Endothelial cell of umbilical vein (primary cell): ENCODE data around the gene ZBTB7A. TPM values are rescaled to one million over a fixed set of nuclear protein-coding genes. Genes with fewer than 3 reads are reported as not detected.
"Not testable (repeated sequence)": the region's sequence is repeated elsewhere in the genome, so short reads cannot be mapped to it uniquely, and the experiment has no call there.

Experiments used
- BruUV-seq: library from RNA; stranded (reverse); fragments of 400-500 nt; replicated peaks from 2 replicates; lab custom pipeline; 2021; lab: Mats Ljungman, UMichigan
- CTCF ChIA-PET: fragments of 300-600, 350-600 bp; sonication (Branson Sonifier 250); formaldehyde crosslinking; loops from one replicate; lab custom pipeline; 2021; ENCODE audit warnings: antibody characterized with exemption, inconsistent platforms; lab: Charles Lee
- POLR2A ChIA-PET: fragments of 300-600, 350-600 bp; sonication (Branson Sonifier 250); formaldehyde crosslinking; loops from one replicate; lab custom pipeline; 2021; ENCODE audit warnings: antibody characterized with exemption, inconsistent platforms; lab: Charles Lee
- DNase-seq: peaks from one replicate; pipeline ENCODE4 v3.0.0-alpha.2; 2011; ENCODE audit warnings: low read depth, low spot score
- FAIRE-seq: peaks from 2 replicates; lab custom pipeline; 2011; peaks lifted over from hg19 to GRCh38; lab: Jason Lieb, UNC
- H2AFZ ChIP-seq: 2 replicates; pipeline ENCODE4 v1.6.0; 2012; ENCODE audit warnings: low read depth, low read length, control low read depth, inconsistent platforms
- H3K27ac ChIP-seq: 2 replicates; pipeline ENCODE4 v1.5.1; 2011; ENCODE audit warnings: low read depth, mild to moderate bottlenecking, control low read depth, low read length, moderate library complexity; ENCODE audit not compliant: insufficient read depth
- H3K27me3 ChIP-seq, 2 experiments: 2 replicates each; pipeline versions ENCODE4 v1.6.0 to v1.6.1; 2011; ENCODE audit warnings: low read length in 2 of 2, mixed read lengths in 1 of 2; ENCODE audit not compliant: control insufficient read depth in 2 of 2, insufficient read depth in 2 of 2
- H3K36me3 ChIP-seq, 2 experiments: 2 replicates in 1 of 2; 3 replicates in 1 of 2; pipeline ENCODE4 v1.5.1; 2011; ENCODE audit warnings: low read length in 2 of 2, mild to moderate bottlenecking in 1 of 2, moderate library complexity in 1 of 2; ENCODE audit not compliant: control insufficient read depth in 2 of 2, insufficient read depth in 2 of 2; ENCODE audit errors: extremely low read depth in 1 of 2
- H3K4me1 ChIP-seq: 3 replicates; pipeline ENCODE4 v1.5.1; 2011; ENCODE audit warnings: mild to moderate bottlenecking, low read length; ENCODE audit not compliant: control insufficient read depth, insufficient read depth; ENCODE audit errors: extremely low read depth
- H3K4me2 ChIP-seq: 2 replicates; pipeline ENCODE4 v1.6.1; 2011; ENCODE audit warnings: low read length, control low read depth, mixed read lengths; ENCODE audit not compliant: insufficient read depth
- H3K4me3 ChIP-seq, 3 experiments: fragments of 200-600 bp in 1 of 3; sonication (generic), shearing (Covaris generic) in 1 of 3; replicated peaks in 1 of 3; 2 replicates each; pipeline ENCODE4 v1.5.1; 2011 to 2016; ENCODE audit warnings: control low read depth in 3 of 3, low read length in 3 of 3, mild to moderate bottlenecking in 2 of 3, inconsistent platforms in 1 of 3, low read depth in 1 of 3, moderate library complexity in 1 of 3; ENCODE audit not compliant: insufficient read depth in 1 of 3
- H3K79me2 ChIP-seq: 2 replicates; pipeline ENCODE4 v1.6.0; 2012; ENCODE audit warnings: low read length, inconsistent platforms; ENCODE audit not compliant: control insufficient read depth, insufficient read depth
- H3K9ac ChIP-seq: replicated peaks from 2 replicates; pipeline ENCODE3; 2011; ENCODE audit warnings: low read length, control low read depth; ENCODE audit not compliant: insufficient read depth; ENCODE audit errors: extremely low read depth
- H3K9me1 ChIP-seq: replicated peaks from 3 replicates; pipeline ENCODE4 v1.6.0; 2011; ENCODE audit warnings: mild to moderate bottlenecking, low read length; ENCODE audit not compliant: control insufficient read depth, insufficient read depth; ENCODE audit errors: extremely low read depth
- H3K9me3 ChIP-seq: replicated peaks from 2 replicates; pipeline ENCODE4 v1.5.1; 2012; ENCODE audit warnings: low read length, inconsistent platforms; ENCODE audit not compliant: control insufficient read depth, insufficient read depth
- H4K20me1 ChIP-seq: replicated peaks from 2 replicates; pipeline ENCODE3; 2011; ENCODE audit warnings: mild to moderate bottlenecking, low read length; ENCODE audit not compliant: control insufficient read depth, insufficient read depth; ENCODE audit errors: extremely low read depth
- FOS ChIP-seq: IDR thresholded peaks from 2 replicates; pipeline ENCODE4 v1.6.1; 2011; ENCODE audit warnings: mild to moderate bottlenecking, low read length, moderate library complexity, borderline replicate concordance; ENCODE audit not compliant: insufficient read depth
- MYC ChIP-seq: IDR thresholded peaks from one replicate; pipeline ENCODE4 v1.6.1; 2011; ENCODE audit warnings: mild to moderate bottlenecking, low read depth, low read length
- POLR2A ChIP-seq: IDR thresholded peaks from 2 replicates; pipeline ENCODE4 v1.6.1; 2012; ENCODE audit warnings: low read depth, mild to moderate bottlenecking, control low read depth, low read length
- POLR2AphosphoS5 ChIP-seq: IDR thresholded peaks from 2 replicates; pipeline ENCODE4 v1.6.1; 2012; ENCODE audit warnings: low read depth, mild to moderate bottlenecking, control low read depth, low read length, moderate library complexity; ENCODE audit not compliant: insufficient read depth
- dilution Hi-C: fragments of 300-500 bp; cut with MboI; formaldehyde crosslinking; loops from one replicate; pipeline ENCODE4 v1.15.0; 2019; ENCODE audit warnings: low sequenced_read_pairs; ENCODE audit not compliant: extremely low pct_ligation_motif_present
- intact Hi-C: fragments of 100-400 bp; cut with micrococcal nuclease; formaldehyde crosslinking; loops from one replicate; pipeline ENCODE4 v1.10.0; 2022
- polyA plus RNA-seq, 4 experiments: library from polyadenylated mRNA; depleted of rRNA in 3 of 4; stranded (reverse) in 3 of 4; unstranded in 1 of 4; fragments of >200 nt; gene quantifications; 2 replicates each; pipeline versions ENCODE4 v1.2.1 to v1.2.3, GENCODE V29; 2011 to 2012; ENCODE audit warnings: missing spikeins in 1 of 4
- total RNA-seq: library from RNA; stranded (reverse); gene quantifications from 2 replicates; pipeline ENCODE4 v1.2.3, GENCODE V29; 2021
- TF ChIP-seq, protein P1 (sequence below): IDR thresholded peaks from 2 replicates; pipeline ENCODE4 v1.6.1; 2011; ENCODE audit not compliant: insufficient read depth, insufficient read length
- TF ChIP-seq, protein P2 (sequence below), 2 donors: IDR thresholded peaks; 1 replicate in 1 of 2; 2 replicates in 1 of 2; pipeline ENCODE4 v1.5.1; 2011; ENCODE audit warnings: low read length in 2 of 2, mild to moderate bottlenecking in 2 of 2, moderate library complexity in 2 of 2, control low read depth in 1 of 2, inconsistent platforms in 1 of 2, low read depth in 1 of 2; ENCODE audit not compliant: insufficient read depth in 1 of 2; ENCODE audit errors: extremely low read depth in 1 of 2

Gene ZBTB7A
- total and polyA plus RNA-seq, 2 donors (not counting 3 experiments of a cell fraction or from before 2014, with no cell fraction given): 8.2 to 29.0 TPM

DNA sequence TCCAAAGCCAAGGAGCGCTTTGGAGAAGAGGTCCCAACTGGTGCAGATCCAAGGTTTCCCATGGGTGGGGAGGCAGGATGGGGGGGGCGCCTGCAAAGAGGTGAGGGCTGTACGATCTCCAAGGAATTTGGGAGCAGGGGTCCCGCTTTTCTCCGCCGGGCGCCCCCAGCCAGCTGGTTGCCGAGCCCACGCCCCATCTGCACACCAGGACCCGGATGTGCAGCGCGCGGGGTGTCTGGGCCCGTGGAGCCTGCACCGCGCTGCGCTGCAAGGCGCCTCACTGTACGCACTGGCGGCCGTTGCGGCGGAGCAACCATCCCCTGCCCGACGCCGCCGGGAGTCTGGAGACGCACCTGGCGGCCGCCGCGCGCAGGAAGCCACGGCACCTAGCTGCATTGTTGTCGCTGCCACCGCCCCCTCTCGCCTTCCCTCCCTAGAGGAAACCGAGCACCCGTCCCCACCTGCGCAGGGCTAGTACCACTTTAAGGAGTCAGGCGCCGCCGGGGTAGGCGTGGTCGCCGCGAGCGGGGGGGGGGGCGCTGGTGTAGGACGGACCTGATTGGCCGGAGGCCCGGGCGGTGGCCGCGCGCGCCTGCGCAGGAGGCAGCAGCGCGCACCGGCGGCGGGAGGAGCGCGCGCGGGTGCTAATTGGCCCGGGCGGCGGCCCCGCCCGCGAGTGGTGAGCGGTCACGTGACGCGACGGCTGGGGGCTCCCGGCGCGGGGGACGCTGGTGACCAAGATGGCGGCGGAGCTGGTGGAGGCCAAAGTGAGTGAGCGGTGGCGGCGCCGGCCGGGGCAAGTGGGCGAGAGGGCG is 59.5 kb downstream of the ZBTB7A start, which contains the start of gene PIAS4:
Gene PIAS4 (plus strand): TSS at position 716 of the 815 bp plus-strand sequence. CDS start 25 bp downstream, at position 741.
- ChIA-PET POLR2A (no interaction called here), CTCF (interaction anchor here (0.9 to 2.0 kb wide), 5 partner anchors 12 to 185 kb away, joined by 3 to 15 read pairs (median 3); partner anchors contain the start of gene EEF2)
- H3K9ac ChIP-seq: peak within 1 kb of the TSS; percentile 74
- H3K9me1 ChIP-seq: no peaks in the 10 kb centered on the region
- H2AFZ ChIP-seq: peak within 1 kb of the TSS; percentile 88
- peak; percentile 95 for DNase-seq
- H3K9me3 ChIP-seq: no peaks in the 10 kb centered on the region
- intact Hi-C loops (loop anchor here (1.0 to 5.0 kb wide), 3 partner anchors 22 to 55 kb away; partner anchors contain the start of gene EEF2), dilution Hi-C loops (no loop called here)
- peak within 1 kb of the TSS; percentile 99 for H3K4me2 ChIP-seq
- peak within 1 kb of the TSS; percentile 40 for H3K27ac ChIP-seq
- H3K4me3 ChIP-seq: peak within 1 kb of the TSS; percentile 75 to 97 (median 94)
- H4K20me1 ChIP-seq: no peaks in the 10 kb centered on the region
- peaks cover 13% of the 10 kb centered on the region for H3K4me1 ChIP-seq
- H3K27me3 ChIP-seq: no peaks in the 10 kb centered on the region
- no TSS peak for BruUV-seq
- FAIRE-seq: peak; percentile 91
- H3K79me2 ChIP-seq: peaks cover 38% of the 10 kb centered on the region
- TF ChIP-seq MYC (no peak), POLR2AphosphoS5 (peak; percentile 92), POLR2A (peak; percentile 70), FOS (no peak)
- TF ChIP-seq, protein P1, sequence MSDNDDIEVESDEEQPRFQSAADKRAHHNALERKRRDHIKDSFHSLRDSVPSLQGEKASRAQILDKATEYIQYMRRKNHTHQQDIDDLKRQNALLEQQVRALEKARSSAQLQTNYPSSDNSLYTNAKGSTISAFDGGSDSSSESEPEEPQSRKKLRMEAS: peak; percentile 80
- TF ChIP-seq, protein P2, sequence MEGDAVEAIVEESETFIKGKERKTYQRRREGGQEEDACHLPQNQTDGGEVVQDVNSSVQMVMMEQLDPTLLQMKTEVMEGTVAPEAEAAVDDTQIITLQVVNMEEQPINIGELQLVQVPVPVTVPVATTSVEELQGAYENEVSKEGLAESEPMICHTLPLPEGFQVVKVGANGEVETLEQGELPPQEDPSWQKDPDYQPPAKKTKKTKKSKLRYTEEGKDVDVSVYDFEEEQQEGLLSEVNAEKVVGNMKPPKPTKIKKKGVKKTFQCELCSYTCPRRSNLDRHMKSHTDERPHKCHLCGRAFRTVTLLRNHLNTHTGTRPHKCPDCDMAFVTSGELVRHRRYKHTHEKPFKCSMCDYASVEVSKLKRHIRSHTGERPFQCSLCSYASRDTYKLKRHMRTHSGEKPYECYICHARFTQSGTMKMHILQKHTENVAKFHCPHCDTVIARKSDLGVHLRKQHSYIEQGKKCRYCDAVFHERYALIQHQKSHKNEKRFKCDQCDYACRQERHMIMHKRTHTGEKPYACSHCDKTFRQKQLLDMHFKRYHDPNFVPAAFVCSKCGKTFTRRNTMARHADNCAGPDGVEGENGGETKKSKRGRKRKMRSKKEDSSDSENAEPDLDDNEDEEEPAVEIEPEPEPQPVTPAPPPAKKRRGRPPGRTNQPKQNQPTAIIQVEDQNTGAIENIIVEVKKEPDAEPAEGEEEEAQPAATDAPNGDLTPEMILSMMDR (IDR thresholded peaks at IDR 0.05; ENCODE audit: extremely low read depth in 1 of 2, insufficient read depth in 1 of 2, low read depth in 1 of 2, low read length in 2 of 2): no peak
- peaks cover 0 to 8% of the 10 kb centered on the region in 2 experiments for H3K36me3 ChIP-seq

DNA sequence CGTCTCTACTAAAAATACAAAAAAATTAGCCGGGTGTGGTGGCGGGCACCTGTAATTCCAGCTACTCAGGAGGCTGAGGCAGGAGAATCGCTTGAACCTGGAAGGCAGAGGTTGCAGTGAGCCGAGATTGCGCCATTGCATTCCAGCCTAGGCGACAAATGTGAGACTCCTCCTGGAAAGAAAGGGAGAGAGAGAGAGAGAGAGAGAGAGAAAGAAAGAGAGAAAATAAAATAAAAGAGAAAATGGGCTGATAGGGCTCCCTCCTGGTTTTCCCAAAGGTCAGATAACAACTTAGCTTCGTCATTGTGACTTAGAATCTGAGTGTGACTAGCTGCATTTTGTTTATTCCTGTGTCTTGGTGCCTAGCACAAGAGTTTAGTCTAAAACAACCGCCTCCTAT is 61.3 kb downstream of the ZBTB7A start:
- H3K4me3 ChIP-seq, H3K9me1 ChIP-seq, H3K36me3 ChIP-seq, H4K20me1 ChIP-seq, H3K27ac ChIP-seq, dilution Hi-C loops, H3K9ac ChIP-seq, FAIRE-seq, H3K9me3 ChIP-seq, BruUV-seq, H2AFZ ChIP-seq, H3K27me3 ChIP-seq, DNase-seq, H3K4me2 ChIP-seq: not testable (repeated sequence)
- ChIA-PET POLR2A (interaction anchor here (0.7 kb wide), 1 partner anchor 116 kb away, joined by 3 read pairs; no protein-coding TSS in a partner anchor), CTCF (interaction anchor here (0.8 to 1.6 kb wide), 2 partner anchors 8 to 18 kb away, joined by 3 to 4 read pairs; no protein-coding TSS in a partner anchor)
- Histone ChIP-seq H3K79me2 (peaks cover 26% of the 10 kb centered on the region), H3K4me1 (peaks cover 13% of the 10 kb centered on the region)
- intact Hi-C loops: loop anchor here (5.0 kb wide), 1 partner anchor 57 kb away; no protein-coding TSS in a partner anchor

DNA sequence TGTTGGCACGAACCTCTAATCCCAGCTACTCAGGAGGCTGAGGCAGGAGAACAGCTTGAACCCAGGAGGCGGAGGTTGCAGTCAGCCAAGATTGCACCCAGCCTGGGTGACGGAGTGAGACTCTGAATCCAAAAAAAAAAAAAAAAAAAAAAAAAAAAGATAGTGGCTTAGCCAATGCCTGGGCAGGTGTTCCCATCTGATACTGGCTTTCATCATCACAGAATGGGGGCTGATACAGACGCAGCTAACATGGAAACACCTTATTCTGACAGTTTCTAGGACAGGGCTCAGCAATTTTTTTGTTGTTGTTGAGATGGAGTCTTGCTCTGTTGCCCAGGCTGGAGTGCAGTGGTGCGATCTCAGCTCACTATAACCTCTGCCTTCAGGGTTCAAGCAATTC is 65.9 kb downstream of the ZBTB7A start:
- H4K20me1 ChIP-seq, H3K9me3 ChIP-seq, H3K4me3 ChIP-seq, intact Hi-C loops, H3K4me2 ChIP-seq, H3K9ac ChIP-seq, DNase-seq, H3K79me2 ChIP-seq, BruUV-seq, H3K36me3 ChIP-seq, H3K27ac ChIP-seq, H3K9me1 ChIP-seq, POLR2A ChIA-PET, dilution Hi-C loops, H2AFZ ChIP-seq, H3K4me1 ChIP-seq, FAIRE-seq, H3K27me3 ChIP-seq: not testable (repeated sequence)
- CTCF ChIA-PET: interaction anchor here (2.0 to 2.9 kb wide), 2 partner anchors 13 to 139 kb away, joined by 10 to 13 read pairs; no protein-coding TSS in a partner anchor
